ENCODE measurements around the gene TSPEAR. TPM values are rescaled to one million over a fixed set of nuclear protein-coding genes. Genes with fewer than 3 reads are reported as not detected.

The TSPEAR gene
- total RNA-seq, 2 experiments from 2014 or later = not detected

DNA sequence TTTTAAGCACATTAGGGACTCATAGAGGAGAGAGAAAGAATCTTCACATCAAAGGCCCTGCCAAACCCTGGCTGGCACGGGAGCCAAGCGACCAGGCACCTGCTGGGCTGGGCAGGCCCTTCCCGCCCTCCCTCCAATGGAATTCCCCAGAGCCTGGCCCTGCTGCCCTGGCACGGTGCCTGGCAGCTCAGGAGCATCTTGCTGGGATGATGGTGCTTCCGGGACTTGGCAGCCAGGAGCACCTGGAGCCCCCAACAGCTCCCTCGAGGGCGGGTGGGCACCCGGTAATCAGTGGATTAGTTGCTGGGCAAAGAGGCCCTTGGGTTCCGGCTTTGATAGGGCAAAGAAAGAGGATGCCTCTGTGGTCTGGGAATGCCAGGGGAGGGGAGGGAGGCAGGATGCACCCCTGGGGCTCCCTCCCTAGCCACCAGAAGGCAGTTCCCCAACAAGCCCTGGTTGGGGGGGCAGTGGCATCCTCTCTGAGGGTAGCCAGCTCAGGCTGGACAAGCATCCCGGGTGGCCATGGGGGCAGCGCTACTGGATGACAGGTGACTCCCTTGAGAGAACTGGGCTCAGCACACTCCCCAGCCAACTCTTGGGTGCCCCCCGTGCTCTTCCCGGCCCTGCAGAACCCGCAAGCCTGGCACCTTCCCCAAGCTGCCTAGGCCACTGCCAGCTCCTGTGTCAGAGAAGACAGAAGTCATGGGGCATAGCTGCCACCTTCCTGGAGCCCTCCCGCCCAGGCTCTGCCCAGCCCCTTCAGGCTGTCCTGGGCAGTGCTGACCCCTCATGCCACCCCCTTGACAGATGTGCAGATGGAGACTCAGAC lies 197.8 kb downstream of the TSPEAR start:
- intact Hi-C loops (cut with micrococcal nuclease) = loop anchor here (5.0 to 10.0 kb wide), 2 partner anchors 231 to 279 kb away; no protein-coding TSS in a partner anchor

DNA sequence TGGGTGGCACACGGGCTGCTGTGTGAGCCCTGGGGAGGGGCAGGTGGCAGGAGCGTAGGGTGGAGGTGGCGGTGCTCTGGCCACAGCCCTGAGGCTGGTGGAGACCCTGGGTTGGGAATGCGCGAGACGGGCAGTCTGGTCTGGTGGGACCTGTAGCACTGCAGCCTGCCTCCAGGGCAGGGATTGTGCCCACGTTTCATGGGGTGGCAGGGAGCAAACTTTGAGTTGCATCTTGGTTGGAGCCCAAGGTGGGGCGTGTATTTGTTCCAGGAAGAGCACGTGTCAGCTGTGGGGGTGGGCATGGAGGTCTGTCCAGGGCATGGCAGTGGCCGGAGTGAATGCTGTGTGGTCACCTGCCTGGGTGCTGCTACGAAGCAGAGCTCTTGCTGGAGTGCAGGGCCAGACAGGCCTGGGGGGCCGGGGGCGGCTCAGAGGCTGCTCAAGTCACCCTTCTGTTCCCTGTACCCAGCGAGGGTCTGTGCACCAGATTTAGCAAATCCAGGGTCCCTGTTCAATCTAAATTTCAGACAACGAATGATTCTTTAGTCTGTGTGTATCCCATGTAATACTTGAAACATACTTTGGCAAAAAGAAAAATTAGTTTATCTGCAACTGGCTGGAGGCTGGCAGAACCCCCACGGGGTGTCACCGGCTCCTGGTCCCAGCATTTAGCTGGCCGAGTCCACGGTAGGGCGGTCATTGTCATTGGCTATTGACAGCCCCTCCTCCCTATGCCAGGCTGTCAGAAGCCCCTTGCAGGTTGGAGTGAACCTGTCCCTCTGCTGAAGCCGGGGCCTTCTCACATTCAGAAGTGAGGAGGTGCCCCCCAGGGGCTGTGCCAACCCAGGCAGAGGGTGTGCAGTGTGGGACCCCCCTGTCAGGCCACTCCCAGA lies 198.6 kb downstream of the TSPEAR start:
- DNase-seq (no peak), ATAC-seq (no peak)
- Mint-ChIP-seq H3K4me3 (no peak overlapping the region), H3K27me3 (no peaks in the 10 kb centered on the region), H3K9me3 (no peaks in the 10 kb centered on the region), H3K27ac (no peak overlapping the region), H3K36me3 (ENCODE audit: low read depth) (no peaks in the 10 kb centered on the region), H3K4me1 (ENCODE audit: low read depth) (peaks cover 4% of the 10 kb centered on the region)
- intact Hi-C loops (cut with micrococcal nuclease) = loop anchor here (5.0 to 10.0 kb wide), 2 partner anchors 232 to 280 kb away; no protein-coding TSS in a partner anchor
- ChIA-PET CTCF (interaction anchor here (0.7 to 1.3 kb wide), 2 partner anchors 230 to 280 kb away, joined by 3 to 4 read pairs; no protein-coding TSS in a partner anchor), POLR2A (no interaction called here)
- TF ChIP-seq, protein P1, sequence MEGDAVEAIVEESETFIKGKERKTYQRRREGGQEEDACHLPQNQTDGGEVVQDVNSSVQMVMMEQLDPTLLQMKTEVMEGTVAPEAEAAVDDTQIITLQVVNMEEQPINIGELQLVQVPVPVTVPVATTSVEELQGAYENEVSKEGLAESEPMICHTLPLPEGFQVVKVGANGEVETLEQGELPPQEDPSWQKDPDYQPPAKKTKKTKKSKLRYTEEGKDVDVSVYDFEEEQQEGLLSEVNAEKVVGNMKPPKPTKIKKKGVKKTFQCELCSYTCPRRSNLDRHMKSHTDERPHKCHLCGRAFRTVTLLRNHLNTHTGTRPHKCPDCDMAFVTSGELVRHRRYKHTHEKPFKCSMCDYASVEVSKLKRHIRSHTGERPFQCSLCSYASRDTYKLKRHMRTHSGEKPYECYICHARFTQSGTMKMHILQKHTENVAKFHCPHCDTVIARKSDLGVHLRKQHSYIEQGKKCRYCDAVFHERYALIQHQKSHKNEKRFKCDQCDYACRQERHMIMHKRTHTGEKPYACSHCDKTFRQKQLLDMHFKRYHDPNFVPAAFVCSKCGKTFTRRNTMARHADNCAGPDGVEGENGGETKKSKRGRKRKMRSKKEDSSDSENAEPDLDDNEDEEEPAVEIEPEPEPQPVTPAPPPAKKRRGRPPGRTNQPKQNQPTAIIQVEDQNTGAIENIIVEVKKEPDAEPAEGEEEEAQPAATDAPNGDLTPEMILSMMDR (IDR thresholded peaks at IDR 0.05) = no peak

More for the DNA sequence above, 197.8 kb downstream of the TSPEAR start:
- Mint-ChIP-seq H3K27ac (no peak overlapping the region), H3K4me1 (ENCODE audit: low read depth) (peaks cover 4% of the 10 kb centered on the region), H3K36me3 (ENCODE audit: low read depth) (no peaks in the 10 kb centered on the region), H3K4me3 (no peak overlapping the region), H3K27me3 (no peaks in the 10 kb centered on the region), H3K9me3 (no peaks in the 10 kb centered on the region)
- TF ChIP-seq, protein P1 (IDR thresholded peaks at IDR 0.05) = no peak
- ChIA-PET POLR2A (no interaction called here), CTCF (interaction anchor here (0.7 to 1.3 kb wide), 3 partner anchors 34 to 280 kb away, joined by 3 to 4 read pairs (median 3); no protein-coding TSS in a partner anchor)
- DNase-seq = no peak
- ATAC-seq = no peak

GRCh38 chr21:44511938-44512275 lies 199.5 kb downstream of the TSPEAR start:
- ChIA-PET CTCF (interaction anchor here (1.1 to 2.6 kb wide), 5 partner anchors 107 to 289 kb away, joined by 3 to 31 read pairs (median 4); partner anchors contain the start of gene UBE2G2), POLR2A (no interaction called here)
- no peak for ATAC-seq
- Mint-ChIP-seq H3K36me3 (ENCODE audit: low read depth) (no peaks in the 10 kb centered on the region), H3K27ac (no peak overlapping the region), H3K9me3 (no peaks in the 10 kb centered on the region), H3K4me3 (no peak overlapping the region), H3K4me1 (ENCODE audit: low read depth) (peaks cover 4% of the 10 kb centered on the region), H3K27me3 (no peaks in the 10 kb centered on the region)
- intact Hi-C loops (cut with micrococcal nuclease) = loop anchor here (5.0 to 10.0 kb wide), 2 partner anchors 233 to 280 kb away; no protein-coding TSS in a partner anchor
- TF ChIP-seq, protein P1 (IDR thresholded peaks at IDR 0.05) = no peak
- DNase-seq = no peak

GRCh38 chr21:44511219-44511937 lies 200.0 kb downstream of the TSPEAR start:
- Mint-ChIP-seq H3K9me3 (no peaks in the 10 kb centered on the region), H3K36me3 (ENCODE audit: low read depth) (no peaks in the 10 kb centered on the region), H3K27me3 (no peaks in the 10 kb centered on the region), H3K27ac (no peak overlapping the region), H3K4me3 (no peak overlapping the region), H3K4me1 (ENCODE audit: low read depth) (peaks cover 4% of the 10 kb centered on the region)
- no peak for DNase-seq
- no peak for ATAC-seq
- ChIA-PET CTCF (interaction anchor here (0.6 to 2.6 kb wide), 37 partner anchors 10 to 416 kb away, joined by 3 to 31 read pairs (median 4); partner anchors contain the start of genes KRTAP12-3 and UBE2G2), POLR2A (no interaction called here)
- intact Hi-C loops (cut with micrococcal nuclease) = loop anchor here (5.0 to 10.0 kb wide), 2 partner anchors 233 to 281 kb away; no protein-coding TSS in a partner anchor
- TF ChIP-seq, protein P1 (IDR thresholded peaks at IDR 0.05) = no peak
